Gastroesophageal sphincter (tissue), 4 donors: ENCODE measurements around the gene ANG. TPM values are rescaled to one million over a fixed set of nuclear protein-coding genes. Genes with fewer than 3 reads are reported as not detected.

Experiments used
- ATAC-seq: fragments of 150-250 bp; one replicate; pipeline ENCODE4 v1.9.1; 2016; ENCODE audit warnings: mild to moderate bottlenecking, moderate library complexity
- H3K27ac ChIP-seq, 4 donors: fragments of 200-600 bp; sonication (generic) in 3 of 4; 1 replicate in 3 of 4; 2 replicates in 1 of 4; pipeline ENCODE4 v1.5.1; 2016 to 2019
- H3K27me3 ChIP-seq: fragments of 200-600 bp; sonication (generic); one replicate; pipeline ENCODE4 v1.5.1; 2019
- H3K36me3 ChIP-seq, 2 donors: fragments of 200-600 bp; sonication (generic); one replicate each; pipeline ENCODE4 v1.5.1; 2019; ENCODE audit warnings: control low read depth in 1 of 2
- H3K4me1 ChIP-seq, 3 donors: fragments of 200-600 bp; sonication (generic); 1 replicate in 2 of 3; 2 replicates in 1 of 3; pipeline ENCODE4 v1.5.1; 2016 to 2019; ENCODE audit warnings: control low read depth in 2 of 3
- H3K4me3 ChIP-seq, 2 donors: fragments of 200-600 bp; sonication (generic); one replicate each; pipeline ENCODE4 v1.5.1; 2019; ENCODE audit warnings: mild to moderate bottlenecking in 1 of 2, moderate library complexity in 1 of 2
- H3K9me3 ChIP-seq, 3 donors: fragments of 200-600 bp; sonication (generic); one replicate each; pipeline ENCODE4 v1.5.1; 2017 to 2019; ENCODE audit warnings: control low read depth in 2 of 3
- EP300 ChIP-seq: sonication (generic); formaldehyde crosslinking; IDR thresholded peaks from one replicate; pipeline ENCODE4 v1.6.1; 2017; ENCODE audit warnings: antibody characterized with exemption, mild to moderate bottlenecking
- POLR2A ChIP-seq, 2 donors: fragments of 450-650 bp; IDR thresholded peaks; one replicate each; pipeline ENCODE4 v1.6.1; 2017; ENCODE audit warnings: antibody characterized with exemption in 2 of 2, mild to moderate bottlenecking in 2 of 2, moderate library complexity in 1 of 2
- POLR2AphosphoS5 ChIP-seq: sonication (generic); formaldehyde crosslinking; IDR thresholded peaks from one replicate; pipeline ENCODE4 v1.6.1; 2017; ENCODE audit warnings: antibody characterized with exemption
- WGBS, 2 donors: methylation state at CpG; one replicate each; pipeline ENCODE4 v1.1.5; 2018; ENCODE audit warnings: low coverage in 1 of 2; 5-methylcytosine and 5-hydroxymethylcytosine counted together
- total RNA-seq, 4 donors: library from RNA; depleted of rRNA; stranded (reverse); fragments of >200 nt; gene quantifications; one replicate each; pipeline ENCODE4 v1.1.0, GENCODE V29; 2016
- TF ChIP-seq, protein P1 (sequence below), 4 experiments: fragments of 200-600 bp in 2 of 4; fragments of 450-650 bp in 2 of 4; sonication (generic) in 1 of 4; IDR thresholded peaks; one replicate each; pipeline ENCODE4 v1.5.1; 2017 to 2019; ENCODE audit warnings: antibody characterized with exemption in 4 of 4, mild to moderate bottlenecking in 2 of 4, moderate library complexity in 2 of 4

Gene ANG
- total RNA-seq, 4 donors from 2014 or later: 16.8 to 32.0 (median 25.2) TPM

DNA sequence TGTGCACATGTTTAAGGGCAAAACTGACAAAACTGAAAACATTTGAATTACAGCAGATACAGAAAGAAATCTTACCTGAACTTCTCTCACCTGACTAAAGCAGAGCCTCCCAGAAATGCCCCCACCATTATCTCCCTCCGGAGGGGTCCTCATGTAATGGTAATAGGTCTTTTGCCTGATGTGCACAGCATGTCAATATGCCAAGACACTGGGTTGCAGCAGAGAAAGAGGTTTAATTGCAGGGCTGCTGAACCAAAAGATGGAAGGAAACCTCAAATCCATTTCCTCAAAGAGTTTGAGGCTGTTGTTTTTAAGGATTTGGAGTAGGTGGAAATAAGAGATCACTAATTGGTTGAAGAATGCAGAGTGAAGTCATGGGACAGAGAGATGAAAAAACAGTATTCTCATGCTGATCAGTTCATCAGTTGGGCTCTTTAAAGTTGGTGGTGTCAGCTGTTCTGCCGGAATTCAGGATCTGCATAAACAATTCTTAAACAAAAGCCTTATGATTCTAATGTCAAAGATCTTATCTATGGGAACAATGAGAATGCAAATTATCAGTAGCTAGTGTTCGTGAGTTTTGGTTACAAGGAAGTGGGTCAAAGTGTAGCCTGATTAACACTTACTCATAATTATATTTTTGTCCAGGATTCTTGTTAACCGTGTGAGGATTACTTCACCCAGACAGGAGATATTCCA, 18.2 kb downstream of the ANG start:
- no peaks in the 10 kb centered on the region for H3K4me1 ChIP-seq
- no peaks in the 10 kb centered on the region for H3K9me3 ChIP-seq
- no peak for ATAC-seq
- H3K27me3 ChIP-seq: no peaks in the 10 kb centered on the region
- TF ChIP-seq POLR2A (IDR thresholded peaks at IDR 0.05): no peak
- TF ChIP-seq, protein P1, sequence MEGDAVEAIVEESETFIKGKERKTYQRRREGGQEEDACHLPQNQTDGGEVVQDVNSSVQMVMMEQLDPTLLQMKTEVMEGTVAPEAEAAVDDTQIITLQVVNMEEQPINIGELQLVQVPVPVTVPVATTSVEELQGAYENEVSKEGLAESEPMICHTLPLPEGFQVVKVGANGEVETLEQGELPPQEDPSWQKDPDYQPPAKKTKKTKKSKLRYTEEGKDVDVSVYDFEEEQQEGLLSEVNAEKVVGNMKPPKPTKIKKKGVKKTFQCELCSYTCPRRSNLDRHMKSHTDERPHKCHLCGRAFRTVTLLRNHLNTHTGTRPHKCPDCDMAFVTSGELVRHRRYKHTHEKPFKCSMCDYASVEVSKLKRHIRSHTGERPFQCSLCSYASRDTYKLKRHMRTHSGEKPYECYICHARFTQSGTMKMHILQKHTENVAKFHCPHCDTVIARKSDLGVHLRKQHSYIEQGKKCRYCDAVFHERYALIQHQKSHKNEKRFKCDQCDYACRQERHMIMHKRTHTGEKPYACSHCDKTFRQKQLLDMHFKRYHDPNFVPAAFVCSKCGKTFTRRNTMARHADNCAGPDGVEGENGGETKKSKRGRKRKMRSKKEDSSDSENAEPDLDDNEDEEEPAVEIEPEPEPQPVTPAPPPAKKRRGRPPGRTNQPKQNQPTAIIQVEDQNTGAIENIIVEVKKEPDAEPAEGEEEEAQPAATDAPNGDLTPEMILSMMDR (IDR thresholded peaks at IDR 0.05): no peak
- no peak for TF ChIP-seq POLR2AphosphoS5
- no peak for TF ChIP-seq EP300
- WGBS, 2 donors: 47 to 62% methylated on average over 4 of the region's 4 CpGs
- H3K36me3 ChIP-seq: no peaks in the 10 kb centered on the region
- no peak overlapping the region for H3K4me3 ChIP-seq
- no peak overlapping the region for H3K27ac ChIP-seq

DNA sequence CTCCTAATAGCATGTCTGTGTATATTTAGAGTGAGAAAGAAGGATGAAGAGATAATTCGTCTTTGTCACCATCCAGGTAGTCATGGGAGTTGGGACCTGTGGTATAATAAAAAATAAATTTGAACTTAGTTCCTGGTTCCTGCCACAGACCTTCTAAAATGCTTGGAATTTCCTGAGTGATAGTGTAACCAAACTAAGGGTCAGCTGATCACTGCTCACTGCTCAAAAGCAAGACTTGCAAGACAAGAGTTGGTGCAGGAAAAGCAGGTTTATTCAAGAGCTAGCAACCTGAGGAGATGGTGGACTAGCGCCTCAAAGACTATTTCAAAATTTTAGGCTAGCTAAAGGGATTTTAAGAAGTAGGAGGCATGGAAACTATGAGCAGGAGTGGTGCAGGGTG, 19.1 kb downstream of the ANG start:
- ATAC-seq: no peak
- no peak for TF ChIP-seq POLR2A (IDR thresholded peaks at IDR 0.05)
- TF ChIP-seq POLR2AphosphoS5: no peak
- TF ChIP-seq EP300: no peak
- TF ChIP-seq, protein P1 (IDR thresholded peaks at IDR 0.05): no peak
- H3K27ac ChIP-seq: no peak overlapping the region
- H3K27me3 ChIP-seq: no peaks in the 10 kb centered on the region
- no peak overlapping the region for H3K4me3 ChIP-seq
- no peaks in the 10 kb centered on the region for H3K9me3 ChIP-seq
- 65 to 88% methylated on average over 1 to 2 of the region's 2 CpGs for WGBS, 2 donors
- H3K4me1 ChIP-seq: no peaks in the 10 kb centered on the region
- H3K36me3 ChIP-seq: no peaks in the 10 kb centered on the region

DNA sequence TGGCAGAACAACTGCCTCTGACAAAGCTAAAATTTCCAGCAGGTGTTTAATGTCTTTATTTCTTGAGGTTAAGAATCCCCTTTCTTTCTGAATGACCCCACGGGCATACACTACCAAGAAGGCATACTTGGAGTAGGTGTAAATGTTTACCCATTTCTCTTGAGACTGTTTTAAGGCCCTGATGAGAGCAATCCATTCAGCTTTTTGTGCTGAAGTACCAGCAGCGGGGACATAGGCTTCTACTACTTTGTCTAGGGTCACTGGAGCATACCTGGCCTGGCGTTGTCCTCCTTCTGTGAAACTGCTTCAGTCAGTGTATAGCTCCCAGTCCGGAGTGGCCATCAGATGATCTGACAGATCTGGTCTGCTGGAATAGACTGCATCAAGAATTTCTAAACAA, 22.7 kb downstream of the ANG start:
- Histone ChIP-seq H3K36me3 (no peaks in the 10 kb centered on the region), H3K27me3 (peaks cover 2% of the 10 kb centered on the region), H3K4me1 (no peaks in the 10 kb centered on the region), H3K9me3 (no peaks in the 10 kb centered on the region), H3K4me3 (no peak overlapping the region), H3K27ac (no peak overlapping the region)
- no peak for ATAC-seq
- WGBS, 2 donors: 80 to 96% methylated on average over 3 of the region's 4 CpGs
- TF ChIP-seq POLR2AphosphoS5: no peak
- no peak for TF ChIP-seq POLR2A (IDR thresholded peaks at IDR 0.05)
- no peak for TF ChIP-seq EP300
- TF ChIP-seq, protein P1 (IDR thresholded peaks at IDR 0.05): no peak

DNA sequence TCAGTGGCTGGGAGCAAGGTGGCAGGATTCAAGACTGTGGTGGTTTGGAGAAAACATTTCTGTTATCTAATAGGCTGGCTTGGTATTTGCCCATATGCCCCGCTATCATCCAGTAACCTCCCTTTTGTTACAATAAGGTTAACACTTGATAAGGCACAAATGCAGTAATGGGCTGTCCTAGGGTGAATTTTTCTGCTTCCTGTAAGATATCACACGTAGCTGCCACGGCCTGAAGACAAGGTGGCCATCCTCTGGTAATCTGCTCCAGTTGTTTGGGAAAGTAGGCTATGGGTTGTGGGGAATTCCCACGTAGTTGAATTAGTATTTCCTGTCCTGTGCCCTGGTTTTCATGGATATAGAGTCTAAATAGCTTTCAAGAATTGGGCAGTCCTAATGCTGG, 23.1 kb downstream of the ANG start:
- 50 to 68% methylated on average over 4 of the region's 4 CpGs for WGBS, 2 donors
- no peak overlapping the region for H3K4me3 ChIP-seq
- TF ChIP-seq POLR2AphosphoS5 (no peak), POLR2A (IDR thresholded peaks at IDR 0.05) (no peak), EP300 (no peak)
- TF ChIP-seq, protein P1 (IDR thresholded peaks at IDR 0.05): no peak

DNA sequence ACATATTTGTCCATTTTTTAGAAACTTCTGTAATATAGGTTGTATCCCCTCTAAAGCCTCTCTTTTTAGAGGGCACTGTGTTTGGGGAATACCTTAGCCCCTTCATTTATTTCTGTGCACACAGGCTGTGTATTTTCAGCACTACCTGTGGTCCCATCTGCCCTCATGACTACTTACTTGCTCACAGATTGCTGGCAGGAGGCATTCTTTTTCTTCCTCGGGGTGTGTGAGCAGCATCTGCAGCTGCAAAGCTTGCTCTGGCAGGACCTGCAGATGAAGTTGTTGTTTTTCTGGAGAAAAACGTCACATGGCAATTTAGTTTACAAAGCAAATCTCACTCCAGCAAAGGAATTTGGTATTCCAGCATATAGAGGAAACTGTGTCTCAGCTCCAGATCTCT, 24.3 kb downstream of the ANG start:
- Histone ChIP-seq H3K4me1 (no peaks in the 10 kb centered on the region), H3K36me3 (no peaks in the 10 kb centered on the region), H3K27me3 (peaks cover 16% of the 10 kb centered on the region), H3K4me3 (no peak overlapping the region), H3K9me3 (no peaks in the 10 kb centered on the region), H3K27ac (no peak overlapping the region)
- ATAC-seq: no peak
- no peak for TF ChIP-seq POLR2AphosphoS5
- TF ChIP-seq POLR2A (IDR thresholded peaks at IDR 0.05): no peak
- TF ChIP-seq, protein P1 (IDR thresholded peaks at IDR 0.05): no peak
- TF ChIP-seq EP300: no peak
- WGBS, 2 donors: 39% methylated on average over 2 of the region's 2 CpGs; no CpG with 5 or more reads in 1 of the 2 donors

More for the DNA sequence above, 23.1 kb downstream of the ANG start:
- no peaks in the 10 kb centered on the region for H3K4me1 ChIP-seq
- H3K9me3 ChIP-seq: no peaks in the 10 kb centered on the region
- ATAC-seq: no peak
- no peak overlapping the region for H3K27ac ChIP-seq
- H3K27me3 ChIP-seq: peaks cover 6% of the 10 kb centered on the region
- H3K36me3 ChIP-seq: no peaks in the 10 kb centered on the region
